Large intestine (tissue), 3 donors: ENCODE results near the gene ADAM22. TPM values are rescaled to one million over a fixed set of nuclear protein-coding genes. Genes with fewer than 3 reads are reported as not detected.

Experiments
- DNase-seq, 2 donors: peaks; one replicate each; pipeline versions ENCODE4 v3.0.0 to v3.0.0-alpha.2; 2013
- H3K27ac ChIP-seq: one replicate; pipeline ENCODE4 v1.5.1; 2013; ENCODE audit warnings: low read length
- H3K27me3 ChIP-seq: 2 replicates; pipeline ENCODE4 v1.6.1; 2013; ENCODE audit warnings: low read length; ENCODE audit not compliant: control insufficient read depth, insufficient read depth
- H3K36me3 ChIP-seq: 2 replicates; pipeline ENCODE4 v1.6.1; 2013; ENCODE audit warnings: low read length; ENCODE audit not compliant: control insufficient read depth, insufficient read depth
- H3K4me1 ChIP-seq: one replicate; pipeline ENCODE4 v1.6.1; 2013; ENCODE audit warnings: low read length; ENCODE audit not compliant: control insufficient read depth, insufficient read depth
- H3K4me3 ChIP-seq: one replicate; pipeline ENCODE4 v1.5.1; 2013; ENCODE audit warnings: low read length
- H3K9me3 ChIP-seq: one replicate; pipeline ENCODE4 v1.6.1; 2013; ENCODE audit warnings: mild to moderate bottlenecking, low read depth, low read length, moderate library complexity; ENCODE audit not compliant: control insufficient read depth
- WGBS: methylation state at CpG from one replicate; pipeline ENCODE4 v1.1.5; 2013; ENCODE audit warnings: low lambda C conversion rate; ENCODE audit not compliant: insufficient coverage; 5-methylcytosine and 5-hydroxymethylcytosine counted together
- polyA plus RNA-seq: library from polyadenylated mRNA; unstranded; fragments of 120-200 nt; gene quantifications from one replicate; pipeline ENCODE4 v1.2.1, GENCODE V29; 2013

Gene ADAM22
- polyA plus RNA-seq, 1 donor: 5.9 TPM

DNA sequence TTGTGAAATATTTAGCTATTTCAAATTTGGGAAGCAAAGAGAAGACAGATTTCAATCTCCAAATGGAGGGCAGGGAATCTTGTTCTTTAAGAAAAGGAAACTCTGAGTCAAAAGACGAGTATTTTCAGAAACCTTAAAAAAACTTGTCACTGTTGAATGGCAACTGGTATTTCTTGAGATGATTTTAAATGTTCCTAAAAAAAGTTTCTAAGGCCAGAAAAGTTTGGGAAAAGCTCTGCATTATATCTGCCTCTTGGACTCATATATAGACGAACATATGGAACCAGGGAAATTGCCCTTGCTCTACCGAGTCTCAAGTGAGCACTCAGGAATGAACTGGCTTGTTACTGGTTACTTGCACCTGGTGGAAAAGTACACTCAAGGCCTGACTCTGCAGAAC, 69.5 kb downstream of the ADAM22 start:
- Histone ChIP-seq H3K36me3 (no peaks in the 10 kb centered on the region), H3K4me3 (no peak overlapping the region), H3K27ac (no peak overlapping the region), H3K9me3 (no peaks in the 10 kb centered on the region), H3K4me1 (no peaks in the 10 kb centered on the region), H3K27me3 (no peaks in the 10 kb centered on the region)
- 100% methylated on average over 1 of the region's 3 CpGs for WGBS
- DNase-seq: no peak

DNA sequence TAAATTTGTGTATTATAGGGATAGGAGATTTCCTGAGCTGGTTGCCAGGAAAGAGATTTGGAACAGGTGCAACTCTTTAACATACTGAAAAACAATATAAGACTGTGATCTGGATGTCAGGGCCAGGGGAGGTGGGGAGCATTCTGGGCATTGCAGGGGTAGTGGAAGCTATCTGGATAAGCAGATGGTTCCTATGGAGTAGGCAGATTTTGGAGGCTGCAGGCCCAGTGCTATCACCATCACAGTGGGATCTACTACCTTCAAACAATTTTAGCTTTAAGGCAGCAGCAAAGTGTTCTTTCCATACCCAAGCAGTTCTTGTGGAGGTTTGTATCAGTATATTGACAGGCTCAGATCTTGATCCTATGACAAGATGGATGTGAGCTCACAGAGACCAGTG, 71.1 kb downstream of the ADAM22 start:
- no peak overlapping the region for H3K27ac ChIP-seq

DNA sequence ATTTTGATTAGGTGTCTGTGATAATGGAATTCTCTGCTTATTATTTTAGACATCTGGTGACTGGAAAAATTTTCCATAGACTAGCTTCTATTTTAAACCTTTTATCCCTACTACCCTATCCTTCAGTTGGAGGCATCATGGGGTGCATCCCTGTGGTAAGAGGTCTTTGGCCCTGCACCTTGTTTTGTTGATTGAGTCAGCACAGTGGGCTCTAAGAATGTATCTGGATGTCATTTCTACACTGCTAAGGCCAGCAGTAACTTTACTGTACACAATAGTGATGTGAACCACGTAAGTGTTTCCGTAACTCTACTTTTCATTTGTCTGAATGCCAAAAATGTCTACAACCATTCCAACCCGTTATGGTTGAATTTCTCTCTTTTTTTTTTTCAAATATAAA, 75.6 kb downstream of the ADAM22 start:
- Histone ChIP-seq H3K27me3 (no peaks in the 10 kb centered on the region), H3K27ac (no peak overlapping the region), H3K4me3 (no peak overlapping the region), H3K9me3 (no peaks in the 10 kb centered on the region), H3K4me1 (no peaks in the 10 kb centered on the region), H3K36me3 (no peaks in the 10 kb centered on the region)
- DNase-seq: no peak
- WGBS: 100% methylated on average over 3 of the region's 3 CpGs

More for the DNA sequence above, 71.1 kb downstream of the ADAM22 start:
- H3K36me3 ChIP-seq: no peaks in the 10 kb centered on the region
- H3K4me3 ChIP-seq: no peak overlapping the region
- H3K4me1 ChIP-seq: no peaks in the 10 kb centered on the region
- H3K27me3 ChIP-seq: no peaks in the 10 kb centered on the region
- H3K9me3 ChIP-seq: no peaks in the 10 kb centered on the region
- no peak for DNase-seq

DNA sequence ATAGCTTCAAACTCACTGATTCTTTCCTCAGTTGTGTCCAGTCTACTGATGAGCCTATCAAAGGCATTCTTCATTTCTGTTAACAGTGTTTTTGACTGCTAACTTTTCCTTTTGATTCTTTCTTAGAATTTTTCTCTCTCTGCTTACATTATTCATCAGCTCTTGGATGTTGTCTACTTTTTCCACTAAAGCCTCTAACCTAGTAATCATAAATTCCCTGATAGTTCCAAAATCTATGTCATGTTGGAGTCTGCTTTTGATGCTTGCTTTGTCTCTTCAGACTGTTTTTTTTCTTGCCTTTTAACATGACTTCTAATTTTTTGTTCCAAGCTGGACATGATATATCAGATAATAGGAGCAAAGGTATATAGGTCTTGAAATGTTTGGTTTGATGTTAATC, 78.0 kb downstream of the ADAM22 start:
- Histone ChIP-seq H3K4me3 (no peak overlapping the region), H3K27me3 (no peaks in the 10 kb centered on the region), H3K9me3 (no peaks in the 10 kb centered on the region), H3K36me3 (no peaks in the 10 kb centered on the region), H3K4me1 (no peaks in the 10 kb centered on the region), H3K27ac (no peak overlapping the region)
- no peak for DNase-seq

DNA sequence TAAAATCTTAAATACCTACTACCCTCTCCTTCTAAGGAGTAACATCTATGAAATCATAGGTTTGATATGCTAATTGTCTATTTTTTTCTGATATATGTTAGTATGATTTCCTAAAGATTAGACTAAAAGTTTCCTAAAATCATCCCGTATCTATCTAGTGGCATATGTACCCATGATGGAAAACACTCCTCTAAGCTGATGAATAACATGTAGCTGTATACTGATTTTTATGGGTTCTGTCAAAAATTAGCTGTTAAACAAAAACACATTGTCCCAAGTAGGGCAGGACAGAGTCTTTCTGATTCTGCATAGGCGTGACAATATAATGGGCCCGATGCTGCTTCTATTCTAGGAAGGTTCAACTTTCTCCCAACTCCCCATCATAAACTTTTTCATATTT, 79.9 kb downstream of the ADAM22 start:
- H3K4me3 ChIP-seq: no peak overlapping the region
- WGBS: no CpG with 5 or more reads among the region's 3 CpGs
- H3K27me3 ChIP-seq: no peaks in the 10 kb centered on the region
- no peak for DNase-seq
- H3K4me1 ChIP-seq: no peaks in the 10 kb centered on the region
- no peak overlapping the region for H3K27ac ChIP-seq
- no peaks in the 10 kb centered on the region for H3K36me3 ChIP-seq
- H3K9me3 ChIP-seq: no peaks in the 10 kb centered on the region

DNA sequence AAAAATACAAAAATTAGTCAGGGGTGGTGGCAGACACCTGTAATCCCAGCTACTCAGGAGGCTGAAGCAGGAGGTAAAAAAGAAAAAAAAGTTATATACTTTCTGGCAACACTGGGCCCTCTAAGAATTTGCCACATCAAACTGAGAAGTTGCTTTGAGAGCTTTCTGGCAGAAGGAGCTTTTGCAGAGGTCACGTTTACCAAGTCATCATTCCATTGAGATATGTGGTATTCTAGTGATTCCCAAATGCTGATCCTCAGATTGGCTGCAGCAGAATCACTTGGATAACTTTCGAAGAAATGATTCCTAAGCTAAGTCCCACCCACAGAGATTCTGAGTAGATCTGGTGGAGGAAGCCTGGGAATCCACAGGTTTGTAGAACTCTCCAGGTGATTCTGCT, 80.5 kb downstream of the ADAM22 start:
- Histone ChIP-seq H3K4me3 (no peak overlapping the region), H3K27me3 (no peaks in the 10 kb centered on the region), H3K36me3 (no peaks in the 10 kb centered on the region), H3K27ac (no peak overlapping the region), H3K9me3 (no peaks in the 10 kb centered on the region), H3K4me1 (no peaks in the 10 kb centered on the region)
- no CpG with 5 or more reads among the region's 2 CpGs for WGBS
- no peak for DNase-seq

DNA sequence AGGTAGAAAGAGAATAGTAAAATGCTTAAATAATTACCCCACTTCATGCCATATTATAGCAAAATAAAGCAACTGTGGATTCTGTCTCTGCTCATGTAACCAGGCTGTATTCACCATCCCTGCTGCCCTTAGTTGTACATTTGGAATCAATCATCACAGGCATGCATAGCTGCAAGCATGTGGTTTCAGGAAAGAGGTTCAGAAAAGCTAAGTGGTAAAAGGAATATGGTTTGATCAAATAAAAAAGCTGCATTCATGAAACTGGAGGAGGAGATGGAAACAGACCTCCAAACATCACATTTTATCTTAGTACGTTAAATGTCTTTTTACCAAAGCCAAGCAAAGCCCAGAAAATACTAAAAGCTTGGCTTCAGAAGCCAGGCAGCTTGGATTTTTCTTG, 81.3 kb downstream of the ADAM22 start:
- no peak for DNase-seq
- Histone ChIP-seq H3K27me3 (no peaks in the 10 kb centered on the region), H3K9me3 (no peaks in the 10 kb centered on the region), H3K4me3 (no peak overlapping the region), H3K36me3 (no peaks in the 10 kb centered on the region), H3K27ac (no peak overlapping the region), H3K4me1 (no peaks in the 10 kb centered on the region)
- WGBS: 100% methylated on average over 1 of the region's 1 CpG

DNA sequence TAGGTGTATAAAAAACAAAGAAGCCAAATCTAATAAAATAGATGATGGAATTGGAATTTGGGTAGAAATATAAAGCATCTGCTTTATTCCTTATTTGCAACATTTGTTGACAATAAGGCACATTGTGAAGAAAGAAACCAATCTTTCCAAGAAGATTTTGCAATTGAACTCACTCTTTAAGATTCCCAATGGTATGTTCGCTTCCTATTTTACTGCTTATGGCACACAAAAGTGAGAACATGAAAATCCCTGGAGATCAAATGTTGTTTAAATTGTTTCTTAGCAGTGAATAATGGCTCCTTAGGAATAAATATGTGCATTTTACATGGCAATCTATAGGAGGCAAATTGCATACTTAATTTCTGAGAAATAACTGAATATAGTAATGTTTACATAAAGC, 84.5 kb downstream of the ADAM22 start:
- DNase-seq: no peak
- WGBS: 80% methylated on average over 1 of the region's 1 CpG
- Histone ChIP-seq H3K4me3 (no peak overlapping the region), H3K27me3 (no peaks in the 10 kb centered on the region), H3K9me3 (no peaks in the 10 kb centered on the region), H3K36me3 (no peaks in the 10 kb centered on the region), H3K27ac (no peak overlapping the region), H3K4me1 (no peaks in the 10 kb centered on the region)

DNA sequence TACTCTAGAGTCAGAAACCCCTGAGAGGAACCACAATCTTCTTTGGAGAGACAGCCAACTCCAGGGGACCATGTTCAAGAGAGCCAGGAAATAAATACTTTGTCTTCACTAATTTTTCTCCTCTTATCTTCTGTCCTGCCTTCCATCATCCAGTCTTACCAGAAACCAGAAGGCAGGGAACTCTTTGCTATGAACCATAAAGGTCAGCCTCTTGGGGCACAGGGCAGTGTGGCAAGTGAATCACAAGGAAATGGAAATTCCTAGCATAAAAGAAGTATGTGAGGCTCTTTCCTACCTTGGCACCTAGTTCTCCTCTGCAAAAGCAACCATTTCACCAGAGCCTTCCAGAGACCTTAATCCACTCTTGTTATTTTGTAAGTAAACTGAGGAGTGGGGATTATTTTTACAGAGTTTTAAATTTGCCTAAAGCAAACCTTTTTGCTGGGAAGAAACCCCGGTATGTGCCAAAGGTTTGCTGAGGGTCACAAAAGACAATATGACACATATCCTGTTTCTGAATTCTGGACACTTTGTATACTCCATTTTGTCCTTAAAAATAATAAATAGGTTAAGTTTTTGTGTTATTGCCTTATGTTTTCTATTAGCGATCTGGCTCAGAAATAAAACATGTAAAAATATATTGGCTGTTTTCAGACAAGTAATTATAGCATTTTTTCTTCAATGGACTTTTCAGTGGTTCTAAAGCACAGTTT, 87.1 kb downstream of the ADAM22 start:
- no peaks in the 10 kb centered on the region for H3K4me1 ChIP-seq
- no peaks in the 10 kb centered on the region for H3K36me3 ChIP-seq
- no peak for DNase-seq
- peaks cover 7% of the 10 kb centered on the region for H3K9me3 ChIP-seq
- WGBS: 100% methylated on average over 2 of the region's 2 CpGs
- no peak overlapping the region for H3K4me3 ChIP-seq
- no peak overlapping the region for H3K27ac ChIP-seq
- no peaks in the 10 kb centered on the region for H3K27me3 ChIP-seq

DNA sequence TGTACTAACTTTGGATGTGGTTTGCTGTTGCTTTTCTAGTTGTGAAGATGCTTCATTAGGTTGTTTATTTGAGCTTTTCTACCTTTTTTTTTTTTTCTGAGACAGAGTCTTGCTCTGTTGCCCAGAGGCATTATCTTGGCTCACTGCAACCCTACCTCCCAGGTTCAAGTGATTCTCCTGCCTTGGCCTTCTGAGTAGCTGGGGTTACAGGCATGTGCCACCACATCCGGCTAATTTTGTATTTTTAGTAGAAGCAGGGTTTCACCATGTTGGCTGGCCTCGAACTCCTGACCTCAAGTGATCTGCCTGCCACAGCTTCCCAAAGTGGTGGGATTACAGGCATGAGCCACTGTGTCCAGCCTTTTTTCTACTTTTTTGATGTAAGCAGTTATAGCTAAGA, 93.7 kb downstream of the ADAM22 start:
- Histone ChIP-seq H3K4me1 (no peaks in the 10 kb centered on the region), H3K9me3 (peaks cover 25% of the 10 kb centered on the region), H3K27ac (no peak overlapping the region), H3K27me3 (no peaks in the 10 kb centered on the region), H3K4me3 (no peak overlapping the region), H3K36me3 (no peaks in the 10 kb centered on the region)
- DNase-seq: no peak
- whole genome bisulfite sequencing: no CpG with 5 or more reads among the region's 2 CpGs

DNA sequence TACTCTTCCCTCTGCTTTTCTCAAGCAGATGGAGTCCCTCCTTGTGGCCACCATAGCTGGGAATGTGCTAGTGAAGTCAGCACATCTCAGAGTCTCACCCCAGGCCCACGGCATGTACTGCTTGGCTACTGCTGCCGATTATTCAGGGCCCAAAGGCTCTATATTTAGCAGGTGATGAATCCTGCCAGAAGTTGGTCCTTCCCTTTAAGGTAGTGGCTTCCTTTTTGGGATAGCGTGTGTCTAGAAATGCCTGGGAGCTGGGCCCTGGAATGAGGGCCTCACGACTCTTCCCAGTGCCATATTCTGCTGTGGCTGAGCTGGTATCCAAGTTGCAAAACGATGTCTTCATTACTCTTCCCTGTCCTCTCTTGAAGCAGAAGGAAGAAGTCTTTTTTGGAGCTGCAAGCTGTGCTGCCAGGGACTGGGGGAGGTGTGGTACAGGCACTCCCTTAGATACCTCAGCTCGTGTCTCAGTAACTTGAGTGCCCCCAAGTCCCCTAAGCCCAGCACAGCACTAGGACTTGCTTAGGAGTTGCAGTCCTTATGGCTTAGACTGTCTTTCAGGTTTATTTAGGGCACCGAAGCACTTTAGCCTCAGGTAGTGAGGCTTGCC, 100.1 kb downstream of the ADAM22 start:
- no peak for DNase-seq
- no CpG with 5 or more reads among the region's 7 CpGs for WGBS
- peaks cover 18% of the 10 kb centered on the region for H3K9me3 ChIP-seq
- no peaks in the 10 kb centered on the region for H3K36me3 ChIP-seq
- H3K4me3 ChIP-seq: no peak overlapping the region
- H3K4me1 ChIP-seq: no peaks in the 10 kb centered on the region
- H3K27ac ChIP-seq: no peak overlapping the region
- H3K27me3 ChIP-seq: no peaks in the 10 kb centered on the region
